ENCODE data around the gene IFIT3.

The IFIT3 gene

GRCh38 chr10:89363729-89364442, 36.1 kb downstream of the IFIT3 start:
- DNase-seq = no peak

- no peak for DNase-seq
Observed at GRCh38 chr10:89364531-89364930, 36.7 kb downstream of the IFIT3 start.

DNA sequence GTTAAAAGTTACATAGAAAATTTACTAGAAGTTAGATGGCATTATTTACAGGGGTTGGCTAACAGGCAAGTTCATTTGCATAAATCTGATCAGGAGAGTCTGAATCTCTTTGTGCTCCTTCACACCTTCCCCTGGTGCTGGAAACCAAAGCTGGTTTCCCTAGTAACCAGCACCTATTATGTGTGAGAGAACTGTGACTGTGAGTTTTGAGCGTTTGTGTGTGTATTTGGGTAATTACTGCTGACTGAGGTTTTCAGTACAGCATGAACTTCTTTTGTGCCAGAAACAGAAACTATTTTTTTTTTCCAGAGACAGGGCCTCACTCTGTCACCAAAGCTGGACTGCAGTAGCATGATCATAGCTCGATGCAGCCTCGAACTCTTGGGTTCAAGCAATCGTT, 39.7 kb downstream of the IFIT3 start:
- DNase-seq = no peak

- DNase-seq = no peak
Observed at GRCh38 chr10:89368129-89368528, 40.3 kb downstream of the IFIT3 start.

GRCh38 chr10:89369156-89370105, 41.6 kb downstream of the IFIT3 start:
- no peak for DNase-seq

- no peak for DNase-seq
Observed at GRCh38 chr10:89371079-89371478, 43.3 kb downstream of the IFIT3 start.

DNA sequence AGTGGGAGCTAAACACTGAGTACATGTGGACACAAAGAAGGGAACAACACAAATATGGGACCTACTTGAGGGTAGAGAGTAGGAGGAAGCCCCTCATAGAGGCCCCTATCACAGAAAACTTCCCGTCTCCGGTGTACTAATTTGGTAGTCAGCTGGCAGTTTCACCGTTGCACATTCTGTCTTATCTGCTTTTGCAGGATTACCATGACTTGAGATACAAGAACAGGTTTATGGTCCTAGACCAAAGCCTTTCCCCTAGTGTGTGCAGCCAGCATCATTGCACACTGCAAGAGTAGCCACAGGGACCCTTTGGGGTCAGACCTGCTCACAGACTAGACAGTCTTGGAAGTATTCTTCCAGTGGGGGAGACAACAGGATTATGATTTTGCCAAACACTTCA, 44.2 kb downstream of the IFIT3 start:
- no peak for DNase-seq

GRCh38 chr10:89373916-89374711, 46.3 kb downstream of the IFIT3 start:
- DNase-seq = no peak

- DNase-seq = no peak
Observed at GRCh38 chr10:89374713-89375141, 46.9 kb downstream of the IFIT3 start.

DNA sequence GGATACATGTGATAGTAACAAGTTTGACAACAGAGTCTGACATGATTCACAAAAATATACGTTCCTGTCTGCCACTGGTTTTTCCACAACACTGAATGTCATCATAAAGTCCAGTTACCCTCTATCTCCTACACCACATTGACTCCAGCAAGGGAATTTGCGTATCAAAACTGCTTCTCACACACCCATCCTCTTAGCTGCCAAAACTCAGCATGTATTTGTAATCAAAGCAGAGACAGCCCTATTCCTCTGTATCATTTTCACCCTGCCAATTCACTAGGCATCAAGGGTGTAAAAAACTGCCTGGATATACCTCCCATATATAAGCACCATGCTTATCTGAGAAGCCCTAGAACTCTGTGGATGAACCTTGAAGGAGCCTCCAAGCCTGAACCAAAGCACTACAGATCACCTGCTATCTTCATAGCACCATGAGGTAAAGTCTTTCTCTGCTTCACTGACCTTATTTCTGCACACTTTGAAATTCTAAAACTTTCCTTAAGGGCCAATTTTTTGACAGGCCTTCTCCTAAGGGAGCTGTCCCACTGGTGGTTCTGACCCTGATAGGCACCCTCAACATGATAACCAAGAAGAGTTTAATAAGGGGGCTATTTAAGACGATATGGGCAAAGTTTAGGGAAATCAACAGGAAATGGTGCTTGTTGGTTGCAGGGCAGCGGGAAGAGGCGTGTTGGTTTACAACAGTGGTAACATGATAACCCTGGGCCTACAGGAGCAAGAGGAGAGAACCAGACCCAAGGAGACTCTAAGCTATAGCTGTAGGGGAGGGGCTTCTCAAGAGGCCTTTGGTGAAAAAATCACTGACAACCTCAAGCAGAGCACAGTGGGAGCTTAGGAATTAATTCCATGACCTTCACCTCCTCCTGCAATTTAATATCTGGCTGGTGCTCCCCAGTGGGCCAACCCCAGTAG, 50.2 kb downstream of the IFIT3 start, which contains the start of gene IFIT1B:
Gene IFIT1B, plus strand, starts transcription at position 352 of the 933 bp plus-strand sequence. Its CDS starts 80 bp downstream, at position 432.
- DNase-seq = no peak

GRCh38 chr10:89379103-89379502, 51.3 kb downstream of the IFIT3 start:
- DNase-seq = no peak

- no peak for DNase-seq
Observed at GRCh38 chr10:89382757-89383156, 55.0 kb downstream of the IFIT3 start.

DNA sequence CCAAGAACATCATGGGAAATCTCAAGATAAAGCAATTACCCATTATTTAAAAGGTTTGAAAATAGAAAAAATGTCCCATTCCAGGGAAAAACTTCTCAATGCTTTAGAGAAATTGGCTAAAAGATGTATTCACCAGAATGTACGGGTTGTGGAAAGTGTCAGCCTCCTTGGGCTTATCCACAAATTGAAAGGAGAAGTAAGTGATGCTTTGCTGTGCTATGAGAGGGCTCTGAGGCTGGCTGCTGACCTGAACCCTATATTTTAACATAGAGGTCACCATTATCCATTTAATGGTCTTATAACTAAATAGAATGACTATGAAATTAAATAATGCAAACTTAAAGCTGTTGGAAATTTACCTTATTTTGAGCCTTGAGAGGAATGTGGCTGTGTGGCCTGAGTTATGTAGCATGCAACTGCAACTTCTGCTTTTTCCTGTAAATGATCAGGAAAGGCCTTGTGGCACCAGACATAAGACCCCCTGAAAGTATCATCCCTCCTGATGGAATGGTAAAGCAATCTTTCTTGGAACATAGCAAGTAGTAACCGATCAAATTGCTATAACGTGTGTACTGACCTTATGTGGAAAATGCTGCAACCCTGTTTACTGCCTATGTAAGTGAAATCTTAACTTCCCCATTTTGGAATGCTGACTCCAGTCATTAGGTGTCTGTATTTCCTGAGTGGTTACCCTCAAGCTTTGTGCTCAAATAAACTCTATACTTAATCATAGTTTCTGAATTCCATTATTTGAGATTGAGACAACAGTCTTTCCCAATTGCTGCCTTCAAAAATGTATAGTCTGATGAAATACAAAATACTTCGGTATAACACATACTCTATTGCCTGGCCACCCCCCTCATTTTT, 56.9 kb downstream of the IFIT3 start:
- DNase-seq = no peak

GRCh38 chr10:89388806-89389205, 61.0 kb downstream of the IFIT3 start:
- DNase-seq = no peak

- DNase-seq = no peak
Observed at GRCh38 chr10:89389254-89389653, 61.5 kb downstream of the IFIT3 start.

Measured in activated T-cell treated with anti-CD3 and anti-CD28 coated beads, Interleukin-2, amount 50 U/mL, for 48 hours (primary cell).